H9 (cell line): Measurements from ENCODE around the gene RPP25. TPM values are rescaled to one million over a fixed set of nuclear protein-coding genes. Genes with fewer than 3 reads are reported as not detected.

ENCODE experiments used
- DNase-seq: peaks from one replicate; pipeline ENCODE4 v3.0.0-alpha.2; 2017
- H2AFZ ChIP-seq: one replicate; pipeline ENCODE4 v1.6.1; 2013; ENCODE audit warnings: mild to moderate bottlenecking, low read length, control low read depth, moderate library complexity
- H2AK5ac ChIP-seq: 2 replicates; pipeline ENCODE4 v1.6.1; 2013; ENCODE audit warnings: low read length, control low read depth, mixed read lengths; ENCODE audit not compliant: insufficient read length
- H2BK120ac ChIP-seq: one replicate; pipeline ENCODE4 v1.6.1; 2013; ENCODE audit warnings: low read depth, mild to moderate bottlenecking, low read length, control low read depth, inconsistent platforms; ENCODE audit not compliant: poor library complexity, severe bottlenecking
- H2BK12ac ChIP-seq: 2 replicates; pipeline ENCODE4 v1.6.1; 2013; ENCODE audit warnings: low read length, control low read depth, mixed read lengths, low read depth; ENCODE audit not compliant: insufficient read length
- H2BK15ac ChIP-seq: 2 replicates; pipeline ENCODE4 v1.6.1; 2013; ENCODE audit warnings: low read depth, low read length, control low read depth
- H2BK20ac ChIP-seq: one replicate; pipeline ENCODE4 v1.6.1; 2013; ENCODE audit warnings: low read depth, mild to moderate bottlenecking, low read length, control low read depth, inconsistent platforms; ENCODE audit not compliant: poor library complexity, severe bottlenecking
- H2BK5ac ChIP-seq: 2 replicates; pipeline ENCODE4 v1.6.1; 2013; ENCODE audit warnings: low read length, control low read depth, mixed read lengths; ENCODE audit not compliant: insufficient read length
- H3K14ac ChIP-seq: 2 replicates; pipeline ENCODE4 v1.6.1; 2013; ENCODE audit warnings: low read length, control low read depth; ENCODE audit not compliant: insufficient read depth
- H3K18ac ChIP-seq: 2 replicates; pipeline ENCODE4 v1.6.1; 2013; ENCODE audit warnings: low read depth, mild to moderate bottlenecking, mixed read lengths, low read length, control low read depth; ENCODE audit not compliant: insufficient read length
- H3K23ac ChIP-seq: 2 replicates; pipeline ENCODE4 v1.6.1; 2013; ENCODE audit warnings: low read length, control low read depth, mixed read lengths, low read depth; ENCODE audit not compliant: insufficient read length
- H3K23me2 ChIP-seq: 2 replicates; pipeline ENCODE4 v1.6.1; 2013; ENCODE audit warnings: low read depth, mild to moderate bottlenecking, mixed read lengths, low read length, control low read depth; ENCODE audit not compliant: insufficient read length, poor library complexity, severe bottlenecking
- H3K27ac ChIP-seq: 2 replicates; pipeline ENCODE4 v1.5.1; 2013; ENCODE audit warnings: low read length, control low read depth, mixed read lengths, low read depth; ENCODE audit not compliant: insufficient read length
- H3K27me3 ChIP-seq: 2 replicates; pipeline ENCODE4 v1.6.1; 2013; ENCODE audit warnings: low read length, control low read depth, inconsistent platforms; ENCODE audit not compliant: insufficient read depth
- H3K4ac ChIP-seq: 2 replicates; pipeline ENCODE4 v1.6.1; 2013; ENCODE audit warnings: low read depth, mild to moderate bottlenecking, control low read depth, inconsistent platforms, low read length, moderate library complexity
- H3K4me1 ChIP-seq: 2 replicates; pipeline ENCODE4 v1.6.1; 2013; ENCODE audit warnings: low read length, control low read depth, inconsistent platforms; ENCODE audit not compliant: insufficient read depth
- H3K4me2 ChIP-seq: 2 replicates; pipeline ENCODE4 v1.6.1; 2013; ENCODE audit warnings: low read length, control low read depth, mixed read lengths; ENCODE audit not compliant: insufficient read length, insufficient read depth
- H3K56ac ChIP-seq: 2 replicates; pipeline ENCODE4 v1.6.1; 2013; ENCODE audit warnings: low read depth, mild to moderate bottlenecking, mixed read lengths, low read length, control low read depth; ENCODE audit not compliant: insufficient read length
- H3K79me1 ChIP-seq: 2 replicates; pipeline ENCODE4 v1.6.1; 2013; ENCODE audit warnings: low read depth, mild to moderate bottlenecking, moderate library complexity, low read length, control low read depth, inconsistent platforms; ENCODE audit not compliant: insufficient read depth, poor library complexity, severe bottlenecking
- H3K79me2 ChIP-seq: 2 replicates; pipeline ENCODE4 v1.6.1; 2013; ENCODE audit warnings: low read length, control low read depth, inconsistent platforms; ENCODE audit not compliant: insufficient read depth
- H3K9ac ChIP-seq: 2 replicates; pipeline ENCODE4 v1.6.1; 2013; ENCODE audit warnings: low read length, control low read depth, mixed read lengths; ENCODE audit not compliant: insufficient read length; ENCODE audit errors: extremely low read depth
- H3K9me3 ChIP-seq: one replicate; pipeline ENCODE4 v1.6.1; 2013; ENCODE audit warnings: low read depth, low read length, inconsistent platforms; ENCODE audit not compliant: control insufficient read depth
- H3T11ph ChIP-seq: one replicate; pipeline ENCODE4 v1.6.1; 2013; ENCODE audit warnings: mild to moderate bottlenecking, low read length, control low read depth, inconsistent platforms
- H4K20me1 ChIP-seq: one replicate; pipeline ENCODE4 v1.6.1; 2013; ENCODE audit not compliant: control insufficient read depth, insufficient read length, insufficient read depth
- H4K5ac ChIP-seq: 2 replicates; pipeline ENCODE4 v1.6.1; 2013; ENCODE audit warnings: low read depth, mild to moderate bottlenecking, mixed read lengths, low read length, control low read depth; ENCODE audit not compliant: insufficient read length
- H4K8ac ChIP-seq: replicated peaks from 2 replicates; pipeline ENCODE4 v1.6.1; 2013; ENCODE audit warnings: low read length, control low read depth, mixed read lengths, low read depth; ENCODE audit not compliant: insufficient read length
- H4K91ac ChIP-seq: 2 replicates; pipeline ENCODE4 v1.6.1; 2013; ENCODE audit warnings: low read depth, mild to moderate bottlenecking, moderate library complexity, mixed read lengths, low read length, control low read depth; ENCODE audit not compliant: insufficient read length
- H3K27ac Mint-ChIP-seq, 3 experiments: 2 replicates in 2 of 3; 3 replicates in 1 of 3; pipeline ENCODE4 v1.8.0; 2020 to 2021; ENCODE audit warnings: mixed read lengths in 3 of 3, mild to moderate bottlenecking in 1 of 3, moderate library complexity in 1 of 3
- H3K27me3 Mint-ChIP-seq: 2 replicates; pipeline ENCODE4 v1.8.0; 2021; ENCODE audit warnings: low read depth, mild to moderate bottlenecking, moderate library complexity, mixed read lengths
- H3K36me3 Mint-ChIP-seq, 3 experiments: 2 replicates in 2 of 3; 3 replicates in 1 of 3; pipeline ENCODE4 v1.8.0; 2020 to 2021; ENCODE audit warnings: low read depth in 3 of 3, mixed read lengths in 3 of 3; ENCODE audit not compliant: insufficient read depth in 1 of 3
- H3K4me1 Mint-ChIP-seq, 2 experiments: 2 replicates each; pipeline ENCODE4 v1.8.0; 2020; ENCODE audit warnings: mixed read lengths in 2 of 2
- H3K4me3 Mint-ChIP-seq, 2 experiments: 2 replicates in 1 of 2; 3 replicates in 1 of 2; pipeline ENCODE4 v1.8.0; 2020 to 2021; ENCODE audit warnings: mild to moderate bottlenecking in 2 of 2, mixed read lengths in 2 of 2, moderate library complexity in 1 of 2
- H3K9me3 Mint-ChIP-seq, 2 experiments: 2 replicates in 1 of 2; 3 replicates in 1 of 2; pipeline ENCODE4 v1.8.0; 2020; ENCODE audit warnings: mild to moderate bottlenecking in 2 of 2, mixed read lengths in 2 of 2, moderate library complexity in 1 of 2
- WGBS: extraction: QIAGEN DNeasy Blood & Tissue Kit; methylation state at CpG from one replicate; pipeline ENCODE4 v1.1.7; 2013; ENCODE audit warnings: missing lambda C conversion rate, low lambda C conversion rate, mixed read lengths; ENCODE audit not compliant: insufficient read length; ENCODE audit errors: extremely low coverage; 5-methylcytosine and 5-hydroxymethylcytosine counted together
- total RNA-seq: library from RNA; stranded (reverse); gene quantifications from 2 replicates; pipeline ENCODE4 v1.2.1, GENCODE V29; 2021
- TF ChIP-seq, protein P1 (sequence below): fragments of 200-600 bp; sonication (generic); conservative IDR thresholded peaks from 3 replicates; pipeline ENCODE4 v1.8.0; 2021; ENCODE audit warnings: antibody characterized with exemption, mild to moderate bottlenecking

RPP25 gene
- total RNA-seq, 1 experiment from 2014 or later = 12.6 TPM

DNA sequence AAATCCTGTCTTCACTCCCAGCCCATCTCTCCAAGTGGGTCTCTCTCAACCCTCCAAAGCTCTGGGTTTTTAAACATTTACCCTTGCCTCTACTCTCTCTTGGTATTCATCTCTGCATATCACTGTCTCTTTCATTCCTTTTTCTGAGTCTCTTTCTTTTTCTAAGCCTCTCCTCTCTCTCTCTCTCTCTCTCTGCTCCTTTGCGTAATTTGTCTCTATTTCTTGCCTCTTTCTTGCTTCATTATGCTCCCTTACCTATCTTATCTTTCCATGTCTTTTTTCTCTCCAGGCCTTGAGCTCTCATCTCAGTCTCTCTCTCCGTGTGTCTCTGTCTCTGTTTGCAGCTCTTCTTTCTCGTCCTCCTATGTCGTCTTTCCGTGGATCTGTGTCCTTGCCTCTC, 38.1 kb upstream of the RPP25 start:
- Histone ChIP-seq H3K23ac (no peak overlapping the region), H3K9ac (no peak overlapping the region), H3K4me1 (no peaks in the 10 kb centered on the region), H4K8ac (no peak overlapping the region), H2AK5ac (no peak overlapping the region), H3K56ac (no peak overlapping the region), H4K20me1 (no peaks in the 10 kb centered on the region), H4K91ac (no peak overlapping the region), H3K9me3 (no peaks in the 10 kb centered on the region), H2BK5ac (no peak overlapping the region), H2BK12ac (no peak overlapping the region), H2BK20ac (no peak overlapping the region), H2BK15ac (no peak overlapping the region), H3K79me1 (peaks cover 2% of the 10 kb centered on the region), H2BK120ac (no peak overlapping the region), H3K18ac (no peak overlapping the region), H3K27me3 (no peaks in the 10 kb centered on the region), H3K79me2 (no peaks in the 10 kb centered on the region), H4K5ac (no peak overlapping the region), H2AFZ (no peak overlapping the region), H3K14ac (no peak overlapping the region), H3K27ac (no peak overlapping the region), H3K4ac (no peak overlapping the region), H3K23me2 (peaks cover 8% of the 10 kb centered on the region), H3T11ph (no peak overlapping the region), H3K4me2 (peak overlapping the region; percentile 39)
- H3K27ac Mint-ChIP-seq = no peak overlapping the region
- no CpG with 5 or more reads among the region's 5 CpGs for WGBS
- TF ChIP-seq, protein P1, sequence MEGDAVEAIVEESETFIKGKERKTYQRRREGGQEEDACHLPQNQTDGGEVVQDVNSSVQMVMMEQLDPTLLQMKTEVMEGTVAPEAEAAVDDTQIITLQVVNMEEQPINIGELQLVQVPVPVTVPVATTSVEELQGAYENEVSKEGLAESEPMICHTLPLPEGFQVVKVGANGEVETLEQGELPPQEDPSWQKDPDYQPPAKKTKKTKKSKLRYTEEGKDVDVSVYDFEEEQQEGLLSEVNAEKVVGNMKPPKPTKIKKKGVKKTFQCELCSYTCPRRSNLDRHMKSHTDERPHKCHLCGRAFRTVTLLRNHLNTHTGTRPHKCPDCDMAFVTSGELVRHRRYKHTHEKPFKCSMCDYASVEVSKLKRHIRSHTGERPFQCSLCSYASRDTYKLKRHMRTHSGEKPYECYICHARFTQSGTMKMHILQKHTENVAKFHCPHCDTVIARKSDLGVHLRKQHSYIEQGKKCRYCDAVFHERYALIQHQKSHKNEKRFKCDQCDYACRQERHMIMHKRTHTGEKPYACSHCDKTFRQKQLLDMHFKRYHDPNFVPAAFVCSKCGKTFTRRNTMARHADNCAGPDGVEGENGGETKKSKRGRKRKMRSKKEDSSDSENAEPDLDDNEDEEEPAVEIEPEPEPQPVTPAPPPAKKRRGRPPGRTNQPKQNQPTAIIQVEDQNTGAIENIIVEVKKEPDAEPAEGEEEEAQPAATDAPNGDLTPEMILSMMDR = no peak
- peak overlapping the region; percentile 84 to 92 for H3K4me3 Mint-ChIP-seq
- H3K4me1 Mint-ChIP-seq = peaks cover 13 to 16% of the 10 kb centered on the region in 2 experiments
- H3K27me3 Mint-ChIP-seq = peaks cover 35% of the 10 kb centered on the region
- peaks cover 2 to 4% of the 10 kb centered on the region in 2 experiments; a peak in 3 of 5 replicates for H3K9me3 Mint-ChIP-seq
- H3K36me3 Mint-ChIP-seq = peaks cover 8 to 16% (median 14%) of the 10 kb centered on the region in 3 experiments; a peak in 6 of 7 replicates
- DNase-seq = no peak
